Neural progenitor cell (in vitro differentiated cells): Measurements from ENCODE around the gene ENO2. TPM values are rescaled to one million over a fixed set of nuclear protein-coding genes. Genes with fewer than 3 reads are reported as not detected.

Source experiments
- DNase-seq: peaks from one replicate; pipeline ENCODE4 v3.0.0-alpha.2; 2016; ENCODE audit warnings: low spot score
- H2AFZ ChIP-seq: fragments of 200-600 bp; sonication (generic); replicated peaks from 2 replicates; pipeline ENCODE4 v1.6.1; 2016; ENCODE audit warnings: antibody characterized with exemption
- H3F3A ChIP-seq: fragments of 200-600 bp; sonication (generic); 2 replicates; pipeline ENCODE4 v1.6.1; 2016; ENCODE audit warnings: antibody characterized with exemption, low read depth
- H3K27ac ChIP-seq: fragments of 200-600 bp; sonication (generic); 2 replicates; pipeline ENCODE4 v1.5.1; 2016; ENCODE audit warnings: mild to moderate bottlenecking
- H3K27me3 ChIP-seq: fragments of 200-600 bp; sonication (generic); 2 replicates; pipeline ENCODE4 v1.6.1; 2016; ENCODE audit warnings: mild to moderate bottlenecking, moderate library complexity
- H3K36me3 ChIP-seq: fragments of 200-600 bp; sonication (generic); 2 replicates; pipeline ENCODE4 v1.5.1; 2016
- H3K4me1 ChIP-seq: fragments of 200-600 bp; sonication (generic); 2 replicates; pipeline ENCODE4 v1.6.1; 2016; ENCODE audit warnings: mixed run types
- H3K4me2 ChIP-seq: fragments of 200-600 bp; sonication (generic); 2 replicates; pipeline ENCODE4 v1.6.1; 2016
- H3K4me3 ChIP-seq: fragments of 200-600 bp; sonication (generic); 2 replicates; pipeline ENCODE4 v1.5.1; 2016
- H3K79me2 ChIP-seq: fragments of 200-600 bp; sonication (generic); 2 replicates; pipeline ENCODE4 v1.6.1; 2016; ENCODE audit warnings: low read depth
- H3K9ac ChIP-seq: fragments of 200-600 bp; sonication (generic); 2 replicates; pipeline ENCODE4 v1.6.1; 2016
- H3K9me3 ChIP-seq: fragments of 200-600 bp; sonication (generic); 2 replicates; pipeline ENCODE4 v1.5.1; 2016; ENCODE audit warnings: low read depth
- H4K20me1 ChIP-seq: fragments of 200-600 bp; sonication (generic); 2 replicates; pipeline ENCODE4 v1.6.1; 2016; ENCODE audit warnings: low read depth
- H3K27ac Mint-ChIP-seq: 3 replicates; pipeline ENCODE4 v1.8.0; 2021; ENCODE audit warnings: mixed read lengths
- H3K27me3 Mint-ChIP-seq: 2 replicates; pipeline ENCODE4 v1.8.0; 2022; ENCODE audit warnings: low read depth, mild to moderate bottlenecking, inconsistent platforms, moderate library complexity, mixed read lengths; ENCODE audit not compliant: insufficient read depth
- H3K36me3 Mint-ChIP-seq: 3 replicates; pipeline ENCODE4 v1.8.0; 2021; ENCODE audit warnings: mixed read lengths
- H3K4me1 Mint-ChIP-seq: 3 replicates; pipeline ENCODE4 v1.8.0; 2021; ENCODE audit warnings: mixed read lengths
- H3K4me3 Mint-ChIP-seq: 3 replicates; pipeline ENCODE4 v1.8.0; 2021; ENCODE audit warnings: mild to moderate bottlenecking, moderate library complexity, mixed read lengths
- H3K9me3 Mint-ChIP-seq: 3 replicates; pipeline ENCODE4 v1.8.0; 2020; ENCODE audit warnings: mixed read lengths
- EZH2 ChIP-seq: fragments of 200-600 bp; sonication (generic); IDR thresholded peaks from 2 replicates; pipeline ENCODE4 v1.6.1; 2017; ENCODE audit warnings: antibody characterized with exemption, mild to moderate bottlenecking, moderate library complexity
- EZH2phosphoT487 ChIP-seq: fragments of 200-600 bp; sonication (generic); IDR thresholded peaks from 2 replicates; pipeline ENCODE4 v1.6.1; 2017; ENCODE audit warnings: antibody characterized with exemption
- microRNA counts: library from miRNA; unstranded; fragments of <30 nt; microRNA quantifications from one replicate; lab custom pipeline; 2016
- microRNA-seq: library from miRNA; unstranded; fragments of <30 nt; microRNA quantifications from one replicate; pipeline ENCODE4, GENCODE V29; 2016
- small RNA-seq: library from RNA; depleted of rRNA; stranded (forward); fragments of <200 nt; gene quantifications from one replicate; pipeline ENCODE3, GENCODE V24; 2015
- total RNA-seq: library from RNA; depleted of rRNA; stranded (reverse); fragments of >200 nt; gene quantifications from 2 replicates; pipeline ENCODE4 v1.2.3, GENCODE V29; 2015; ENCODE audit warnings: low replicate concordance
- TF ChIP-seq, protein P1 (sequence below): fragments of 200-600 bp; sonication (generic); IDR thresholded peaks from 2 replicates; pipeline ENCODE4 v1.5.1; 2017; ENCODE audit warnings: antibody characterized with exemption, mild to moderate bottlenecking

Gene ENO2
- total RNA-seq, 1 donor from 2014 or later, result 82.2 TPM

DNA sequence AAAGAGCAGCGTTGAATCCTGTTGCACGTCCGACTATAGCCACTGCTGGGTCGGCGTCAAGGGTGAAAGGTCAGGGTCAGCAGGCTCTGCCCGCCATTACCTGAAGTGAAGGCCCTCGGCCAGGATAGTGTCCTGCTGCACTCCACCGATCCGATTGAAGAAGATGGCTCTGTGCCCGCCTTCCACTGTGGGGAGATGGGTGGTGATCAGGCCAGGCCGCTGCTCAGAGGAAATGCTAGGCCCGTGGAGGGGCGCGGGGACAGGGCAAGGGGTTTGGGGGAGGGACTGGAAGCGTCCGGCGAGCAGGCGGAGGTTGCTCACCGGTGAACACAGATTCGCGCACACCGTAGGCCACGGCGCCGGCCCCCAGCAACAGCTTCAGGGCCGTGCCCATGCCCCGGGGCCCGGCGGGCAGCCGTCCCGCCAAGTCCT lies 55.7 kb downstream of the ENO2 start:
- Histone ChIP-seq H3K27me3 (no peaks in the 10 kb centered on the region), H3K27ac (peak overlapping the region; percentile 13), H3F3A (peaks cover 47% of the 10 kb centered on the region), H3K4me1 (peaks cover 17% of the 10 kb centered on the region), H3K79me2 (peaks cover 60% of the 10 kb centered on the region), H3K36me3 (no peaks in the 10 kb centered on the region), H2AFZ (peak overlapping the region; percentile 60), H4K20me1 (peaks cover 4% of the 10 kb centered on the region), H3K9me3 (no peaks in the 10 kb centered on the region), H3K4me3 (peak overlapping the region; percentile 96), H3K9ac (peak overlapping the region; percentile 89), H3K4me2 (peak overlapping the region; percentile 99)
- H3K9me3 Mint-ChIP-seq, result no peaks in the 10 kb centered on the region
- no peak for TF ChIP-seq EZH2phosphoT487
- TF ChIP-seq, protein P1, sequence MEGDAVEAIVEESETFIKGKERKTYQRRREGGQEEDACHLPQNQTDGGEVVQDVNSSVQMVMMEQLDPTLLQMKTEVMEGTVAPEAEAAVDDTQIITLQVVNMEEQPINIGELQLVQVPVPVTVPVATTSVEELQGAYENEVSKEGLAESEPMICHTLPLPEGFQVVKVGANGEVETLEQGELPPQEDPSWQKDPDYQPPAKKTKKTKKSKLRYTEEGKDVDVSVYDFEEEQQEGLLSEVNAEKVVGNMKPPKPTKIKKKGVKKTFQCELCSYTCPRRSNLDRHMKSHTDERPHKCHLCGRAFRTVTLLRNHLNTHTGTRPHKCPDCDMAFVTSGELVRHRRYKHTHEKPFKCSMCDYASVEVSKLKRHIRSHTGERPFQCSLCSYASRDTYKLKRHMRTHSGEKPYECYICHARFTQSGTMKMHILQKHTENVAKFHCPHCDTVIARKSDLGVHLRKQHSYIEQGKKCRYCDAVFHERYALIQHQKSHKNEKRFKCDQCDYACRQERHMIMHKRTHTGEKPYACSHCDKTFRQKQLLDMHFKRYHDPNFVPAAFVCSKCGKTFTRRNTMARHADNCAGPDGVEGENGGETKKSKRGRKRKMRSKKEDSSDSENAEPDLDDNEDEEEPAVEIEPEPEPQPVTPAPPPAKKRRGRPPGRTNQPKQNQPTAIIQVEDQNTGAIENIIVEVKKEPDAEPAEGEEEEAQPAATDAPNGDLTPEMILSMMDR, result no peak
- TF ChIP-seq EZH2, result no peak
- peaks cover 34% of the 10 kb centered on the region for H3K4me1 Mint-ChIP-seq
- peaks cover 18% of the 10 kb centered on the region for H3K36me3 Mint-ChIP-seq
- peak overlapping the region; percentile 66 for H3K27ac Mint-ChIP-seq
- H3K4me3 Mint-ChIP-seq, result peak overlapping the region; percentile 100
- no peak for DNase-seq
- peaks cover 7% of the 10 kb centered on the region for H3K27me3 Mint-ChIP-seq

MicroRNAs encoded within 50 kb of the gene (microRNA counts, 767-probe panel; counts per million panel counts)
- microRNA hsa-miR-141-3p (lab: Ali Mortazavi, UCI) (460 counts per million, percentile 90 among the panel's probes with 10 or more counts), microRNA hsa-miR-200c-3p (lab: Ali Mortazavi, UCI) (6,526 counts per million, percentile 92 among the panel's probes with 10 or more counts)

Small RNA genes lying within 50 kb of the gene (microRNA-seq; reads per million reads assigned to microRNA genes)
- 39.6 reads per million, percentile 65 among the genes with 10 or more reads in this experiment for gene MIR141
- gene MIR200C, result 572 reads per million, percentile 90 among the genes with 10 or more reads in this experiment

Small RNA genes lying within 50 kb of the gene (small RNA-seq; reads per million reads assigned to genes)
- gene MIR141, result 0.64 reads per million, percentile 65 among the genes with 10 or more reads in this experiment
- 0.89 reads per million, percentile 75 among the genes with 10 or more reads in this experiment for gene MIR200C
- not detected for gene RNU7-1
- 0.66 reads per million, percentile 66 among the genes with 10 or more reads in this experiment for gene SCARNA12

Other genes with a start within 250 kb of the ENO2 start
- 38.0 and 52.0 TPM in 2 replicates for gene ZNF384, start 225.2 kb upstream of the ENO2 start, total RNA-seq
- gene PIANP, start 213.8 kb upstream of the ENO2 start, total RNA-seq, result 0.32 and 1.7 TPM in 2 replicates
- gene COPS7A, start 190.5 kb upstream of the ENO2 start, total RNA-seq, result 24.5 and 41.8 TPM in 2 replicates
- 120 and 164 TPM in 2 replicates for gene MLF2, start 161.4 kb upstream of the ENO2 start, total RNA-seq
- gene PTMS, start 148.2 kb upstream of the ENO2 start, total RNA-seq, result 134 and 608 TPM in 2 replicates
- 0.45 and 2.9 TPM in 2 replicates for gene LAG3, start 142.1 kb upstream of the ENO2 start, total RNA-seq
- gene CD4, start 125.1 kb upstream of the ENO2 start, total RNA-seq, result 2.0 and 2.5 TPM in 2 replicates
- 10.0 and 27.6 TPM in 2 replicates for gene GPR162, start 92.8 kb upstream of the ENO2 start, total RNA-seq
- gene P3H3, start 86.2 kb upstream of the ENO2 start, total RNA-seq, result 14.1 and 52.6 TPM in 2 replicates
- 2.7 and 7.6 TPM in 2 replicates for gene GNB3, start 73.7 kb upstream of the ENO2 start, total RNA-seq
- gene CDCA3, start 63.3 kb upstream of the ENO2 start, total RNA-seq, result 62.1 and 73.5 TPM in 2 replicates
- 60.9 and 101 TPM in 2 replicates for gene USP5, start 62.4 kb upstream of the ENO2 start, total RNA-seq
- gene TPI1, start 47.0 kb upstream of the ENO2 start, total RNA-seq, result 1,038 and 1,695 TPM in 2 replicates
- gene SPSB2, start 41.3 kb upstream of the ENO2 start, total RNA-seq, result 0.65 and 6.6 TPM in 2 replicates
- gene LRRC23, start 9.8 kb upstream of the ENO2 start, total RNA-seq, result 4.1 and 5.2 TPM in 2 replicates
- 8.9 and 28.7 TPM in 2 replicates for gene ATN1, start 13.4 kb downstream of the ENO2 start, total RNA-seq
- not detected in 2 replicates for gene RNU7-1, start 29.2 kb downstream of the ENO2 start, total RNA-seq
- 314 and 399 TPM in 2 replicates for gene C12orf57, start 29.4 kb downstream of the ENO2 start, total RNA-seq
- 4.4 and 6.0 TPM in 2 replicates for gene PTPN6, start 36.8 kb downstream of the ENO2 start, total RNA-seq
- gene PHB2, start 56.1 kb downstream of the ENO2 start, total RNA-seq, result 214 and 291 TPM in 2 replicates
- 27.3 and 32.0 TPM in 2 replicates for gene EMG1, start 56.3 kb downstream of the ENO2 start, total RNA-seq
- gene LPCAT3, start 103.9 kb downstream of the ENO2 start, total RNA-seq, result 18.1 and 32.6 TPM in 2 replicates
- 0.56 and 2.1 TPM in 2 replicates for gene C1S, start 146.1 kb downstream of the ENO2 start, total RNA-seq
- 3.3 and 8.8 TPM in 2 replicates for gene C1R, start 177.9 kb downstream of the ENO2 start, total RNA-seq
- 18.3 and 32.2 TPM in 2 replicates for gene C1RL, start 194.6 kb downstream of the ENO2 start, total RNA-seq
- gene RBP5, start 214.3 kb downstream of the ENO2 start, total RNA-seq, result not detected in 2 replicates
- gene CLSTN3, start 215.8 kb downstream of the ENO2 start, total RNA-seq, result 24.0 and 36.9 TPM in 2 replicates